H1 (cell line): Measurements from ENCODE around the gene EGFR. TPM values are rescaled to one million over a fixed set of nuclear protein-coding genes. Genes with fewer than 3 reads are reported as not detected.

Source experiments
- CTCF ChIA-PET: fragments of 300-600 bp; sonication (Branson Sonifier 250); formaldehyde crosslinking; loops from one replicate; lab custom pipeline; 2021; ENCODE audit not compliant: partially characterized antibody; lab: Charles Lee
- POLR2A ChIA-PET: fragments of 300-600 bp; sonication (Branson Sonifier 250); formaldehyde crosslinking; loops from one replicate; lab custom pipeline; 2021; ENCODE audit warnings: inconsistent platforms; ENCODE audit not compliant: partially characterized antibody; lab: Charles Lee
- DNase-seq, 2 experiments: peaks; one replicate each; pipeline versions ENCODE4 v3.0.0 to v3.0.0-alpha.2; 2010 to 2022; ENCODE audit warnings: low spot score in 2 of 2, low read depth in 1 of 2, mixed read lengths in 1 of 2
- FAIRE-seq: peaks from 2 replicates; lab custom pipeline; 2011; peaks lifted over from hg19 to GRCh38; lab: Jason Lieb, UNC
- H2AFZ ChIP-seq: 2 replicates; pipeline ENCODE4 v1.8.1; 2012; ENCODE audit warnings: low read length, inconsistent platforms
- H2AK5ac ChIP-seq: 2 replicates; pipeline ENCODE4 v1.6.1; 2013; ENCODE audit warnings: low read depth, low read length
- H2BK120ac ChIP-seq: replicated peaks from 2 replicates; pipeline ENCODE3; 2013; ENCODE audit warnings: low read depth, low read length, inconsistent platforms
- H2BK12ac ChIP-seq: 2 replicates; pipeline ENCODE4 v1.6.1; 2013; ENCODE audit warnings: low read depth, low read length
- H2BK15ac ChIP-seq: 2 replicates; pipeline ENCODE4 v1.6.1; 2013; ENCODE audit warnings: low read length
- H2BK20ac ChIP-seq: 2 replicates; pipeline ENCODE4 v1.6.1; 2013; ENCODE audit warnings: low read length
- H2BK5ac ChIP-seq: 2 replicates; pipeline ENCODE4 v1.6.1; 2013; ENCODE audit warnings: low read depth, low read length
- H3K14ac ChIP-seq: 2 replicates; pipeline ENCODE4 v1.6.1; 2013; ENCODE audit warnings: inconsistent platforms; ENCODE audit not compliant: insufficient read length
- H3K18ac ChIP-seq: 2 replicates; pipeline ENCODE4 v1.6.1; 2013; ENCODE audit warnings: low read length; ENCODE audit errors: extremely low read depth
- H3K23ac ChIP-seq: 2 replicates; pipeline ENCODE4 v1.6.1; 2013; ENCODE audit warnings: inconsistent platforms; ENCODE audit not compliant: insufficient read length
- H3K23me2 ChIP-seq: 2 replicates; pipeline ENCODE4 v1.6.1; 2013; ENCODE audit warnings: low read depth, low read length
- H3K27ac ChIP-seq: 2 replicates; pipeline ENCODE4 v1.6.1; 2011; ENCODE audit warnings: low read depth, low read length, inconsistent platforms
- H3K27me3 ChIP-seq, 4 experiments: replicated peaks in 1 of 4; 1 replicate in 1 of 4; 2 replicates in 3 of 4; pipeline versions ENCODE4 v1.6.1 to v1.8.1; 2011 to 2013; ENCODE audit warnings: low read length in 3 of 4, mild to moderate bottlenecking in 3 of 4, inconsistent platforms in 2 of 4, mixed read lengths in 2 of 4, moderate library complexity in 1 of 4; ENCODE audit not compliant: control insufficient read depth in 3 of 4, insufficient read depth in 3 of 4; ENCODE audit errors: extremely low read depth in 1 of 4
- H3K36me3 ChIP-seq, 4 experiments: 2 replicates each; pipeline versions ENCODE4 v1.6.1 to v1.8.1; 2011 to 2013; ENCODE audit warnings: mild to moderate bottlenecking in 4 of 4, low read length in 3 of 4, moderate library complexity in 2 of 4, control low read depth in 1 of 4, inconsistent platforms in 1 of 4; ENCODE audit not compliant: insufficient read depth in 4 of 4, control insufficient read depth in 2 of 4
- H3K4ac ChIP-seq: replicated peaks from 2 replicates; pipeline ENCODE3; 2013; ENCODE audit warnings: low read length, low read depth, mixed read lengths, inconsistent platforms; ENCODE audit not compliant: insufficient read length
- H3K4me1 ChIP-seq, 4 experiments: replicated peaks in 1 of 4; 1 replicate in 1 of 4; 2 replicates in 3 of 4; pipeline versions ENCODE4 v1.6.1 to v1.8.1; 2011 to 2013; ENCODE audit warnings: low read length in 3 of 4, inconsistent platforms in 2 of 4, mixed read lengths in 1 of 4; ENCODE audit not compliant: insufficient read depth in 4 of 4, control insufficient read depth in 3 of 4
- H3K4me2 ChIP-seq, 2 experiments: 2 replicates each; pipeline versions ENCODE4 v1.6.1 to v1.8.1; 2011 to 2013; ENCODE audit warnings: low read depth in 2 of 2, low read length in 2 of 2, control low read depth in 1 of 2, inconsistent platforms in 1 of 2, mild to moderate bottlenecking in 1 of 2; ENCODE audit not compliant: insufficient read depth in 1 of 2
- H3K4me3 ChIP-seq, 4 experiments: fragments of 200-600, 300-600 bp in 1 of 4; sonication (generic), shearing (Covaris generic), sonication (Bioruptor Twin) in 1 of 4; 2 replicates each; pipeline versions ENCODE4 v1.5.1 to v1.8.1; 2011 to 2016; ENCODE audit warnings: low read length in 4 of 4, low read depth in 3 of 4, control low read depth in 2 of 4, inconsistent platforms in 2 of 4, mild to moderate bottlenecking in 2 of 4, mixed read lengths in 1 of 4, moderate library complexity in 1 of 4; ENCODE audit not compliant: insufficient read depth in 2 of 4; ENCODE audit errors: extremely low read depth in 1 of 4
- H3K56ac ChIP-seq: replicated peaks from 2 replicates; pipeline ENCODE3; 2013; ENCODE audit warnings: low read depth, mild to moderate bottlenecking, mixed read lengths, low read length, inconsistent platforms; ENCODE audit not compliant: insufficient read length
- H3K79me1 ChIP-seq: 2 replicates; pipeline ENCODE4 v1.6.1; 2013; ENCODE audit warnings: low read depth, low read length, control low read depth
- H3K79me2 ChIP-seq, 2 experiments: 2 replicates each; pipeline versions ENCODE4 v1.6.1 to v1.8.1; 2012 to 2013; ENCODE audit warnings: low read length in 2 of 2, mild to moderate bottlenecking in 2 of 2, inconsistent platforms in 1 of 2; ENCODE audit not compliant: insufficient read depth in 2 of 2, control insufficient read depth in 1 of 2
- H3K9ac ChIP-seq, 4 experiments: replicated peaks in 1 of 4; 1 replicate in 1 of 4; 2 replicates in 3 of 4; pipeline versions ENCODE4 v1.6.1 to v1.8.1; 2011 to 2013; ENCODE audit warnings: low read depth in 3 of 4, low read length in 3 of 4, control low read depth in 2 of 4, mild to moderate bottlenecking in 2 of 4, moderate library complexity in 2 of 4, inconsistent platforms in 1 of 4; ENCODE audit errors: extremely low read depth in 1 of 4
- H3K9me3 ChIP-seq, 2 experiments: 2 replicates each; pipeline versions ENCODE4 v1.6.1 to v1.8.1; 2012 to 2013; ENCODE audit warnings: mild to moderate bottlenecking in 2 of 2, moderate library complexity in 2 of 2, control low read depth in 1 of 2, inconsistent platforms in 1 of 2, low read depth in 1 of 2, low read length in 1 of 2, mixed read lengths in 1 of 2; ENCODE audit not compliant: insufficient read depth in 2 of 2
- H4K20me1 ChIP-seq, 2 experiments: replicated peaks in 1 of 2; 2 replicates each; pipeline versions ENCODE3 to v1.8.1; 2011 to 2013; ENCODE audit warnings: inconsistent platforms in 2 of 2, low read length in 2 of 2, mild to moderate bottlenecking in 1 of 2; ENCODE audit not compliant: insufficient read depth in 2 of 2, control insufficient read depth in 1 of 2
- H4K5ac ChIP-seq: 2 replicates; pipeline ENCODE4 v1.6.1; 2013; ENCODE audit warnings: low read length, low read depth, mixed read lengths, inconsistent platforms; ENCODE audit not compliant: insufficient read length
- H4K8ac ChIP-seq: 2 replicates; pipeline ENCODE4 v1.8.0; 2013; ENCODE audit warnings: mild to moderate bottlenecking, moderate library complexity, low read length, inconsistent platforms; ENCODE audit not compliant: insufficient read depth; ENCODE audit errors: extremely low read depth
- H4K91ac ChIP-seq: replicated peaks from 2 replicates; pipeline ENCODE3; 2013; ENCODE audit warnings: low read length, mixed read lengths, inconsistent platforms; ENCODE audit not compliant: insufficient read length
- CBX8 ChIP-seq: fragments of 300-800, 300-1000 bp; sonication (generic); IDR thresholded peaks from 2 replicates; pipeline ENCODE4 v1.7.1; 2016; ENCODE audit warnings: low read depth, low read length, borderline replicate concordance
- CEBPB ChIP-seq: IDR thresholded peaks from 2 replicates; pipeline ENCODE4 v1.6.1; 2012; ENCODE audit warnings: low read depth, low read length
- EGR1 ChIP-seq: IDR thresholded peaks from 2 replicates; pipeline ENCODE4 v1.6.1; 2011; ENCODE audit warnings: low read depth, low read length, borderline replicate concordance
- RBBP5 ChIP-seq: IDR thresholded peaks from 2 replicates; pipeline ENCODE4 v1.7.1; 2012; ENCODE audit warnings: low read depth, mild to moderate bottlenecking, inconsistent platforms, low read length, moderate library complexity, borderline replicate concordance
- SP4 ChIP-seq: IDR thresholded peaks from 2 replicates; pipeline ENCODE4 v1.6.1; 2012; ENCODE audit warnings: low read length, inconsistent platforms
- TEAD4 ChIP-seq: IDR thresholded peaks from 2 replicates; pipeline ENCODE4 v1.6.1; 2012; ENCODE audit warnings: low read depth, low read length, inconsistent platforms, mixed read lengths
- ZNF274 ChIP-seq: IDR thresholded peaks from 2 replicates; pipeline ENCODE4 v1.7.0; 2012; ENCODE audit warnings: low read length, borderline replicate concordance; ENCODE audit errors: extremely low read depth
- WGBS, 2 experiments: shearing (Covaris generic) in 1 of 2; methylation state at CpG; one replicate each; pipeline versions ENCODE4 v1.1.6 to v1.1.7; 2013 to 2015; ENCODE audit warnings: low lambda C conversion rate in 2 of 2, mixed read lengths in 2 of 2, inconsistent platforms in 1 of 2, low coverage in 1 of 2, missing lambda C conversion rate in 1 of 2; ENCODE audit not compliant: insufficient replicate concordance in 2 of 2, insufficient coverage in 1 of 2, insufficient read length in 1 of 2; ENCODE audit errors: extremely low coverage in 1 of 2, missing lambda C conversion rate in 1 of 2; 5-methylcytosine and 5-hydroxymethylcytosine counted together
- polyA plus RNA-seq, 7 experiments: library from polyadenylated mRNA; depleted of rRNA in 3 of 7; stranded (reverse) in 5 of 7; unstranded in 2 of 7; fragments of >200 nt in 5 of 7; fragments of 200-250 nt in 2 of 7; gene quantifications; 1 replicate in 5 of 7; 2 replicates in 1 of 7; 4 replicates in 1 of 7; pipeline versions ENCODE4 v1.2.1 to v1.2.3, GENCODE V29; 2011 to 2013; ENCODE audit warnings: missing spikeins in 2 of 7, mixed read lengths in 2 of 7
- total RNA-seq: library from RNA; stranded (reverse); fragmentation: NEBNext Ultra II Directional; extraction: Animal tissue kit (Norgen Biotek cat#: 25700); gene quantifications from 2 replicates; pipeline ENCODE4 v1.2.1, GENCODE V29; 2021
- TF ChIP-seq, protein P1 (sequence below): IDR thresholded peaks from 2 replicates; pipeline ENCODE4 v1.6.1; 2012; ENCODE audit warnings: inconsistent platforms

The EGFR gene
- total and polyA plus RNA-seq, 2 of the 8 experiments (the other 6 are each of a cell fraction or from before 2014, with no cell fraction given), result 1.9 to 5.8 TPM

DNA sequence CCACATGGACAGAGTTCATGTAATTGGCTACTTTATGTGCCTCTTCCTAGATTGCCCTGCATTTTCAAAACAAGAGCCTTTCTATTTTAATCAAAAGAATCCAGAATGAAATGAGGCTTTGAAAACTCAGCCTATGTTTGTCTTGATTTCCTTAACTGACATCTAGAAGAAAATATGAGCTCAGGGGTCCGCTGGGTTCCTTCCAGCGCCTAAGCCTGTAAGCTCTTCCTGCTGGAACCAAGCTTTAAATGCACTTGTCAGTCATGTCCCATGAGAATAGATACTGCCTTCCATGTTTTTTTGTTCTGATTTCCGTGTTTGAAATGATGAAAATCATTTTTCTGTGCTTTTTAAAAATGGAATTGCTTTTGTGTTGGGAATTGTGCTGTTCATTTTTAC lies 74.2 kb downstream of the EGFR start:
- Histone ChIP-seq H3K9me3 (no peaks in the 10 kb centered on the region), H3K79me1 (no peaks in the 10 kb centered on the region), H2BK5ac (no peak overlapping the region), H2BK12ac (no peak overlapping the region), H3K27me3 (no peaks in the 10 kb centered on the region), H4K5ac (no peak overlapping the region), H2AK5ac (no peak overlapping the region), H3K18ac (no peak overlapping the region), H3K56ac (no peak overlapping the region), H3K4ac (no peak overlapping the region), H3K4me1 (no peaks in the 10 kb centered on the region; a peak in 1 of 7 replicates), H3K4me3 (no peak overlapping the region), H4K91ac (no peak overlapping the region), H4K8ac (no peak overlapping the region), H3K4me2 (no peak overlapping the region), H3K23ac (no peak overlapping the region), H2BK20ac (no peak overlapping the region), H3K79me2 (no peaks in the 10 kb centered on the region), H3K27ac (no peak overlapping the region), H4K20me1 (peaks cover 0 to 2% of the 10 kb centered on the region in 2 experiments), H3K23me2 (peaks cover 4% of the 10 kb centered on the region; the same call in 1 of the 2 replicates), H2AFZ (no peak overlapping the region), H3K14ac (no peak overlapping the region), H2BK120ac (no peak overlapping the region), H3K9ac (no peak overlapping the region), H2BK15ac (no peak overlapping the region), H3K36me3 (no peaks in the 10 kb centered on the region)
- WGBS, 2 experiments, result 81% methylated on average over 3 of the region's 3 CpGs; no CpG with 5 or more reads in 1 of the 2 experiments
- CTCF ChIA-PET, result interaction anchor here (1.4 to 1.6 kb wide), 2 partner anchors 33 to 162 kb away, joined by 4 to 6 read pairs; no protein-coding TSS in a partner anchor
- TF ChIP-seq, protein P1, sequence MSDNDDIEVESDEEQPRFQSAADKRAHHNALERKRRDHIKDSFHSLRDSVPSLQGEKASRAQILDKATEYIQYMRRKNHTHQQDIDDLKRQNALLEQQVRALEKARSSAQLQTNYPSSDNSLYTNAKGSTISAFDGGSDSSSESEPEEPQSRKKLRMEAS, result no peak
- TF ChIP-seq TEAD4, result no peak
- no peak for TF ChIP-seq SP4
- TF ChIP-seq EGR1, result no peak
- no peak for TF ChIP-seq ZNF274
- TF ChIP-seq CEBPB, result no peak
- no peak for TF ChIP-seq CBX8
- TF ChIP-seq RBBP5, result no peak
- no peak for DNase-seq
- FAIRE-seq, result no peak
- POLR2A ChIA-PET, result no interaction called here
